ENCODE data around the gene OBP2A.
"Not testable (repeated sequence)": the region's sequence is repeated elsewhere in the genome, so short reads cannot be mapped to it uniquely, and the experiment has no call there.

The OBP2A gene, protein sequence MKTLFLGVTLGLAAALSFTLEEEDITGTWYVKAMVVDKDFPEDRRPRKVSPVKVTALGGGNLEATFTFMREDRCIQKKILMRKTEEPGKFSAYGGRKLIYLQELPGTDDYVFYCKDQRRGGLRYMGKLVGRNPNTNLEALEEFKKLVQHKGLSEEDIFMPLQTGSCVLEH

DNA sequence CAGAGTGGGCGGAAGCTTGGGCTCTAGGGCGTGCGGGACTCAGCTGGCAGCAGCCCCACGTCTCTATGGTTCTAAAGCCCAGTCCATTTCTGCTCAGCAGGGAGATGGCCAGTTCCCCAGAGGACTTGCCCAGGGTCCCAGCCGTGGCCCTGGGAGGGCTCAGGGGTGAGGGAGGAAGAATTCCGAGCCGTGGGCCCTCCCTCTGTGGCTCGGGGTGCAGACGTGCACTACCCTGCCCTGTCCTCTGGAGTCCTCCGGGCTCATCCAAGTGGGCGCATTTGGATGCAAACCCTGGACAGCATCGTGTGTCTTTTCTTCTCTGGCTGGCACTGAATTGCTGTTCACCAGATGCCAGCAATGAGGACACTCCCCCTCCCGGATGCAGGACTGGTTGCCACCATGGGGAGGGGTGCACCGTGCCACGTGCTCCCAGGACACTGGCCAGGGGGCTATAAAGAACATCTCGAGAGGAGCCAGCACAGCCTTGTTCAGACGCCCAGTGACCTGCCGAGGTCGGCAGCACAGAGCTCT lies at the start of gene OBP2A:
TSS of gene OBP2A (plus strand) at position 481 of the 531 bp plus-strand sequence. CDS start 55 bp downstream, outside the sequence.
- FAIRE-seq: peak; percentile 91
- DNase-seq (ENCODE audit: insufficient read length, low spot score): not testable (repeated sequence)

DNA sequence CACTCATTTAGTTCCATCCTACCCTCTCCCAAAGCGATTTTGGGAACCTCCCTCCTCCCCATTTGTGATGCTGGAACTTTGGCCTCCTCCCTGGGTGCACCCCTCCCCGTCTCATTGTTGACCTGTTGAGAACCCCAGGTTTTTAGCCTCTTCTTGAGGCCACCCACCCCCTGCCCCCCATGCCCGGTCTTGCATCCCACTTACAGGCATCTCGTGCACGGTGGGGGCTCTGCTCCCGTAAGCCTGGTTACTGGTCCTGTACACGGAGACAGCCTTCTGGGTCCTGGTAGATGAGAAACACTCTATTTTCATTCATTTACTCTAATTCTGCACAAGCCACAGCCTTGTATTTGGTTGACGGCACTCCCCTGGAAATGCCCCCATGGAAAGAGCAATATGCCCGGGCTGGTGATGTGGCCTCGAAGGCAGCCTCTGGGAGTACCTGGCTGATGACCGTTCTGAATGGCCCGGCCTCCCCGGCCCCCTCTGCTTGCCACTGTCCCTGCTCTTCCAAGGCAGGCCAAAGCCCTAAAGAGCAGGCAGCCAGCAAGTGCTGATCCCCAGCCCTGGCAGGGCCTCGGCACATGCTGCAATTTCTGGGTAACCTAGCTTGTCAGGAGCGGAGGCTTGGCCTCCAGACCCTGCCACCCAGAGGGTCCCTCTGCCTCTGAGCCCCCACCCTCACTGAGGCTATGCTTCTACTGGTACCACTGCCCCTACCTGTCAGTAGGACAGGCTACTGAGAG lies 47.4 kb upstream of the OBP2A start:
- DNase-seq (ENCODE audit: insufficient read length, low spot score) (no peak), FAIRE-seq (no peak)

DNA sequence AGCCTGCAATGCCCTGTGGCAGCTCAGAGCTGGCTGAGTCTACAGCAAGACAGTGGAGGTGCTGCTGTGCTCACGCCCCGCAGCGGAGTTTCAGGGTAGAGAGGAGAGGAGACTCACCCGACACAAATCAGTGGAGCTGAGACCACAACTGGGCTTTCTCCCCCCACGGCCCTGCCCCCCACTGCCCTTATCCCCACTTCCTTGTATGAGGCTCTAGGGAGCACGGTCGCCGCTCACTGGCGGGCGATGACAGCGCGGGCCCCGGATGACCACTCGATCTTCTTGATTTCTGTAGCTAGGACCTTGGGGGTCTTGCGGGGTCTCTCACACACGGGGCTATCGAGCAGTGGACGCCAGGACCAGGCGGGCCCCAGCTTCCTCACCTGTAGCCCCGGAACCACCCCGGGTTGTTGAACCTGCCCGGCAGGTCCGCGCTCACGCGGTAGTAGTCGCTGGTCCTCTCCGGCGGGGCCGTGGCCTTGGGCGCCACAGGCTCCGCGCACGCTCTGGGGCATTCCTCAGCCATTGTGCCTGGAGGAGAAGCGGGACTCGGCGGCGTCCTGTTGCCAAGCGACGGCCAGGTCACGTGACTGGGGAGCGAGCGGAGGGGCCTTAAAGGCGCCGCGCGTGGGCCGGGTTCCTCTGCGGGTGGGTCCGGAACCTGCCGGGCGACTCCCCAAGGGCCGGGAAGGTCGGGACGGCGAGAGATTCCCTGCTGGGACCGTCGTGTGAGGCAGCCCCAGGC lies 46.4 kb upstream of the OBP2A start:
- DNase-seq (ENCODE audit: insufficient read length, low spot score) (peak; percentile 82), FAIRE-seq (no peak)

DNA sequence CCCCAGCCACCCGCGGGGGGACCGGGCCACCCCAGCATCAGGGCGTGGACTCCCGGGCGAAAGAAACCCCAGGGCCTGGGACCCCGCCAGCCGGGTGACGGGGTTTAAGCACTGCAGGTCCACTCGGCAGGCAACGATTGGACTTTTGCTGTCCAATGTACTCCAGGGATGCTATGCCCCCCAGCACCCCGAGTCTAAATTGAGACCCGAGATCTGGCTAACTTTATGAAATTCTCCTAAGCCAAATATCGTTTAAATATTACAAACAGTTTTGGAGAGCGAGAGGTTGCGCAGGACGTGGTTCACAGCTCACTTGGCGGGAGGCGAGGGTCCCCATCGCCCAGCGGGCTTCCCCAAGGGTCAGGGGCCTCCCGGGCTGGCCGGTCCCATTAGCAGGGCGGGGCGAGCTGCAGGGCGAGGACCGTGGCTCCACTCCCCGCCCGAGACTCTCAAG lies 45.8 kb upstream of the OBP2A start:
- FAIRE-seq (no peak), DNase-seq (ENCODE audit: insufficient read length, low spot score) (no peak)

DNA sequence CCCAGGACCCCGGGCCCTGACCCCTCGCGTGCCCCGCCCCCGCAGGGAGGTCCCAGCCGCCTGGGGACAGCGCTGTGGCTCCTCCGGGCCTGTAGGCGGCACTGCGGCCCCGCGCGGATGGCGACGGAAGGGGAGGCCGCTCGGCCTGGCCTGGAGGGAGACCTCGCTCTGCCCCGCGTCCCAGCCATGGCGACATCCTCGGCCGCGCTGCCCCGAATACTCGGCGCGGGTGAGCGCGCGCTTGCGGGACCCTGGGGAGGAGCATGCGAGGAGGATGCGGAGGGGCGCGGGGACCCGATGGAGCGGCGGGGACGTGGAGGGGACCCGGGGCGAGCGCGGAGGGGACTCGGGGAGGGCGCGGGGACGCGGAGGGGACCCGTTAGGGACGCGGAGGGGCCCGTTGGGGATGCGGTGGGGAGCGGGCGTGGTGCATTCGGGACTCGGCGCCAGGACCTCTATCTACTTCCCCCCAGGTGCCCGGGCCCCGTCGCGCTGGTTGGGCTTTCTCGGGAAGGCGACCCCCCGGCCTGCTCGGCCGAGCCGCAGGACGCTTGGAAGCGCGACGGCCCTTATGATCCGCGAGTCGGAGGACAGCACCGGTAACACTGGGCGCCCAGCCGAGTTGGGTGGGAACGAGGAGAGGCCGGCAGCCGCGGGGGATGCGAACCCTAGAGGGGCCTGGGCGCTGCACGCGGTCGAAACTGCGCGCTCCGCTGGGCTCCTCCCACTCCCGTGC lies 45.2 kb upstream of the OBP2A start, which contains the start of gene MRPS2:
TSS of gene MRPS2 (plus strand) at position 158 of the 736 bp plus-strand sequence. CDS start at position 187, 29 bp downstream.
- DNase-seq (ENCODE audit: insufficient read length, low spot score) (peak; percentile 79), FAIRE-seq (peak; percentile 80)

DNA sequence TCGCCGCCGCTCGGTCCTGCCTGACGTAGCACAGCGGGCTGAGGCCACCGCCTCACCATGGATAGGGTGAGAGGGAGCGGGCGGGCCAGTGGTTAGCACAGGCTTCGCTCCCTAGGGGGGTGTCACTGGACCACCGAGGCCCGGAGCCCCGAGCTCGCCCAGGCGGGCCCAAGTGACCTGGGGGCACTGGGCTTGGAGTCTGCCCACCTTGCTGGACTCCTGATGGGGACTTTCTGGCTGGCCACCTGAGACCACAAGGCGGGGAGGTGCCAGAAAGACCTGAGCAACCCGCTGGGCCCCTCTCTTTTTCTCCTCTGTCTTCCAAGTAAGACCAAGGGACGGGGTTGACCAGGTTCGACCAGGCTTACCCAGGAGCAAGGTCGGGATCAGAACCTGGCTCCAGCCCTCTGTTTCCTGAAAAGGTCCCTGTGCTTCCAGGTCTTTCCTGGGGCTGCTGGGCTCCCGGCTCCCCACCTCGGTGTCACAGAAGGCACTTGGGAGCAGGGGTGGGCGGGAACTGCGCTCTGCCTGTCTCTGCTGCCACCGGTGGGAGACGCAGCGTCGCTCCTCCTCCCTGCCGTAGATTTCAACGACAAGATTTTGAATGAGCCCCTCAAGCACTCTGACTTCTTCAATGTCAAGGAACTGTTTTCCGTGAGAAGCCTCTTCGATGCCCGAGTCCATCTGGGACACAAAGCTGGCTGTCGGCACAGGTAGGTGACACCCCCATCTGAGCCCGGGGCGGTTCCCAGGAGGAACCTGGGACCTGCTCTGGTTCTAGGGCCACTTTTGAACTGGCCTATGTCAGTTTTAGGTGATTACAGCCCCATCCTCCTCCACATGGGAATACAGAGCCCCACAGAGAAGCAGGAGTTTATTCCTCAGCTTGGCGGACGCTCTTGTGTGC lies 44.4 kb upstream of the OBP2A start:
- DNase-seq (ENCODE audit: insufficient read length, low spot score): peak; percentile 44
- FAIRE-seq: no peak

DNA sequence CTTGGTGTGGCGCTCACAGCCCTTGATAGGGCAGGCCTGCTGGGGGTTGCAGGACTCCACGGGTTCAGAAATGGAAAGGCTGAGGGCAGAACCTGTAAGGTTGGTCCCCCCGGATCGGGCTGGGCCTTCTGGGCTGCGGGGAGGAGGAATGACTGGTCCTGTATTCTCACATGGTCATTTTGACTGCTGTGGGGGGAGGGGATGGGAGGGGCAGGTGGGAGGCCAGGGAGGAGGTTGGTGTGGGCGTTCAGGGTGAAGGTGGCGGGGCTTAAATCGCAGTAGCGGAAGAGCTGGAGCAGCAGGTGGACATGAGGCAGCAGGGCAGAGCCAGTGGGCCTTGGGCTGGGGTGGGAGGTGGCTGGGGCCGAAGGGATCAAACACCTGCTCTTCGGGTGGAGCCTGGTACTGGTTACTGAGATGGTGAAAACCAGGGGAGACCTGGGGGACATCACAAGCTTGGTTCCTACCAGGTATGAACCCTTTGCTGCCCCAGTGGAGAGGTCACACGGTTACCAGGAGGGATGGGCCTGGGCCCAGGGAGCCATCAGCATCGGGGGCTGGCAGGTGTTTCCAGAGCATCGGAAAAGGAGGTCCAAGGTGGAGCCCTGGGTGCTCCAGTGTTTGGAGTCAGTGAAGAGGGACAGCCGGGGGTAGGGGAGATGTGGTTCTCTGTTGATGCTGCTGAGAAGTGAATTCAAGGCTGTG lies 43.6 kb upstream of the OBP2A start:
- DNase-seq (ENCODE audit: insufficient read length, low spot score) (no peak), FAIRE-seq (no peak)

DNA sequence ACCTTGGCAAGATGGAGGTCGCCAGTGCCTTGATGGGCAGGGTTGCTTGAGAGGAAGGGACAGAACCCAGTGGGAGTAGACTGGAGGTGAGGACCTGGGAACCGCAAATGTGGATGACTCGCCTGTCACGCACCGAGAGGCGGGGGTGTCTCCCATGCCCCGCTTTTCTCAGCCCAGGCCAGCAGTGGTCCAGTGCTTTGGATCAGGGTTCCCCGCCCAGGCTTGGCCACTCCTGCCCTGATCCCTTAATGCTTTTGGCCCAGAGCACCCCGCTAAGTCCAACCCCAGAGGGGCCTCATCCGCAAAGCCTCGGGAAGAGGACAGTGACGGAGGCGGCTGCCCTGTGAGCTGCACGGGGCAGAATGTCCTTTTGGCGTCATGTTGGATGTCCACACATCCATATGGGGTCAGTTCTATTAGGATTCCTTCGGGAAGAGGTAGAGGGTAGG lies 43.0 kb upstream of the OBP2A start:
- FAIRE-seq (no peak), DNase-seq (ENCODE audit: insufficient read length, low spot score) (no peak)

DNA sequence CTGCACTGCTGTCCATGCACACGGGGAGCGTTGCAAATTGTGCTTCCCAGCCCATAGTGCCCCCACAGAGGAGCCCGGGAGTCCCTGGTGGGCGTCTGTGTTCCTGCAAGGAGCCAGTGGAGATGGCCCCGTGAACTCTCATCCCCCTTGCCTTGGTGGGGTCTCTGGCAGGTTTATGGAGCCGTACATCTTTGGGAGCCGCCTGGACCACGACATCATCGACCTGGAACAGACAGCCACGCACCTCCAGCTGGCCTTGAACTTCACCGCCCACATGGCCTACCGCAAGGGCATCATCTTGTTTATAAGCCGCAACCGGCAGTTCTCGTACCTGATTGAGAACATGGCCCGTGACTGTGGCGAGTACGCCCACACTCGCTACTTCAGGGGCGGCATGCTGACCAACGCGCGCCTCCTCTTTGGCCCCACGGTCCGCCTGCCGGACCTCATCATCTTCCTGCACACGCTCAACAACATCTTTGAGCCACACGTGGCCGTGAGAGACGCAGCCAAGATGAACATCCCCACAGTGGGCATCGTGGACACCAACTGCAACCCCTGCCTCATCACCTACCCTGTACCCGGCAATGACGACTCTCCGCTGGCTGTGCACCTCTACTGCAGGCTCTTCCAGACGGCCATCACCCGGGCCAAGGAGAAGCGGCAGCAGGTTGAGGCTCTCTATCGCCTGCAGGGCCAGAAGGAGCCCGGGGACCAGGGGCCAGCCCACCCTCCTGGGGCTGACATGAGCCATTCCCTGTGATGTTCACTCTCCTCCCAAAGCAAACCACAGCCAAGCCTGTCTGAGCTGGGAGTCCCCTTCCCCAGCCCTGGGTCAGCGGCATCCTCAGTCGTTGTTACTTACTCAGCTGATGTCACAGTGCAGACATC lies 42.3 kb upstream of the OBP2A start:
- no peak for FAIRE-seq
- DNase-seq (ENCODE audit: insufficient read length, low spot score): no peak

DNA sequence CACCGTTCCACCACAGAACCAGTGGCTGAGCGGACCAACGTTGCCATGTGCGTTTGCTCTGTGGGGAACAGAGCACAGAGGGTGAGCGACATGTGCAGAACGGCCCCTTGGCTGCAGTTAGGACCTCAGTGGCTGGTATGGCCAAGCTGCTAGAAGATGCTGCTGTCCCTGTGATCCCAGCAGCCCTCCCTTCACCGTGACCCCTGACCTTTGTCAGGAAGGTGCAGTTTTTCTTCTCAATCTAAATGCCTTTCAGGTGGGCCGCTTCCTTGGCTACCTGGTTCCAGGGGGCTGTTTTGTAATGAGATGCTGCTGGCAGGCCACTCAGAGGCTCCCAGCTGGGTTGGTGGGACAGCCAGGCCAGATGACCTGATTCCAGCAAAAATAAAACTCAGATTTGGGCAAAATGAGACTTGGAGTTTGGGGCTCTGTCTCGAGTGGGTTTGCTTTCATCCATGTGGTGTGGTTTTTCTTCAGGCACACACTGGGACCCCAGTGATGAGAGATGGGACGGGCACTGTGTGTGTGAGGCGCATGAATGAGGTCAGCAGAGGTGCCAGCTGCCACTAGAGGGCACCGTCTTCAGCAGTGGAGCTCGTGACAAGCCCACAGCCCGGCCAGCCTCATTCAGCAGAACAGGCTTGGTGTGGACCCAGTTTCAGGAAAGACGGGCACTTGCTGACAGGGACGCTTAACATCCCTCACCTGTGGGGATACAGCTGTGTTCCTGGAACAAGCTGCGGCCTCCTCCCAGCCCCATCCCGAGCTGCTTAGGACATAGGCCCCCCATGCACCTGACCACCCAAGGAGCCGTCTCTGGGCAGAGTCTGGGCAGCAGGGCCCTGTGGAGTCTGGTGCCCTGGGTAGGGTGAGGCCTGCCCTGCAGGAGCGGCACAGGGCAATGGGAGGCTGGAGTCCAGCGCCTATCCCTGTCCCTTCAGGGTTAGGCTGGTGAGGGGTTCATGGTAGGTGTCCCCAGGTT lies 41.4 kb upstream of the OBP2A start:
- FAIRE-seq: peak; percentile 40
- DNase-seq (ENCODE audit: insufficient read length, low spot score): peak; percentile 60

DNA sequence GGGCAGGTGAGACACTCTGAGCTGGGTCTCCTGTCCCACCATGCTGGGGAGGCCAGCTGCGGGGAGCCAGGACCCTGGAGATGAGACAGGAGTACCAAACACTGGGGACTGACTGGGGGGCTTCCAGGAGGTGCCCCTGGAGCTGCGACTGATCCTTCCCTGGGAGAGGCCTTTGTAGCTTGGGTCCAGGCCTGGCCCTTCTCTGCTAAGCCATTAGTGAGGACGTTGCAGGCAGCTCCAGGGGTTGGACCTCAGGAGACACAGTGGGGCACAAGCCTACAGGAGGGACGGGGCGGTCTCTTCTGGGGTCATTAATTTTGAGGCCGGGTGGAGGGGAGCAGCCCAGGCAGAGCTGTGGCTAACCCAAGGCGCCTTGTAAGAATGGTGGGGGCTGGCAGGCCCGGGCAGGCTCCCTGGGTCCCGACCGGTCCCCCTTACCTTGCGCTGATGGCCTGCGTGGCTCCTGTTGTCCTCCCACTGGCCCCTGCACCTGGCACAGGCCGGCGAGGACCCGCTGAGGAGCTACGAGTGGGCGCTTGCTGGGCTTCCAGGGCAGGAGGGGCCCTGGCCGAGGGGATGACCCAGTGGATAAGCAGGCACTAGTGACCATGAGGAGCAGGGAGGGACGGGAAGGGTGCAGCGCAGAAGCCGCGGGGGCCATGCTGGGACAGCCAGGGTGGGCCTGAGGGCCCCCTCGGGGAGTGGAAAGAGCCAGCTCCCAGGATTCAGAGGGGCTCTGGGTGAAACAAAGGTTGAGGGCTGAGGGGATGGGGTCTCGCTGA lies 40.3 kb upstream of the OBP2A start:
- DNase-seq (ENCODE audit: insufficient read length, low spot score): no peak
- FAIRE-seq: no peak

DNA sequence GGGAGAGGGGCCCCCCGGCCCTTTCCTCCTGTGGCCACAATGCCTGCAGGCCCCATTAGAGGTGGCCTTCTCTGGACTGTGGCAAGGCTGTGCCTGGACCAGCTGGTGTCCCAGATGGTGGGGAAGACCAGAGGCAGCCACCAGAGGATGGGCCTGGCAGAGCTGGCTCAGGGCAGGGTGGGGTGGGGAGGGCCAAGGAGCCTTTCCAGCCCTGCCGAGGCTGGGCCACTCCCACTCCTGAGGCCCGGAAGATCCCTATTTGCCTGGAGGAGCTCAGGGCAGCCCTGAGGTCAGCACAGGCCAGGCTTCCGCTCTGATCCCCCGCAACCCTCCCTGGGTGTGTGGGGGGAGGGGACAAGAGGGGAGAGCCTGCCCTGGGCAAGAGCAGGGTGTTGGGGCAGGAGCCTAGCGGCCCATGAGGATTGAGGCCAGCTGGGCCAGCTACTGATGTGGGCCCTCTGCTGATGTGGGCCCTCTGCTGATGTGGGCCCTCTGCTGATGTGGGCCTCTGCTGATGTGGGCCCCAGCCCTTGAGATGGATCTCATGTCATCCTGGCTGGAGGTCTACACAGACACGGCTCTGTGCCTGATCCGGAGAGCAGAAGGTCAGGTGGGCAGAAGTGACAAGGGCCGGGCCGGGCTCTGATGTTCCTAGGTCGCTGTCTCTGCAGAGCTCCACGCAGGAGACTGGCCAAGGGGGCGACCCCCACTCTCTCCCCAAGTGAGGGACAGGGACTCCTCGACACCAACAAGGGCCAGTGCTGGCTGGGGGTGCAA lies 39.4 kb upstream of the OBP2A start:
- FAIRE-seq (no peak), DNase-seq (ENCODE audit: insufficient read length, low spot score) (no peak)

DNA sequence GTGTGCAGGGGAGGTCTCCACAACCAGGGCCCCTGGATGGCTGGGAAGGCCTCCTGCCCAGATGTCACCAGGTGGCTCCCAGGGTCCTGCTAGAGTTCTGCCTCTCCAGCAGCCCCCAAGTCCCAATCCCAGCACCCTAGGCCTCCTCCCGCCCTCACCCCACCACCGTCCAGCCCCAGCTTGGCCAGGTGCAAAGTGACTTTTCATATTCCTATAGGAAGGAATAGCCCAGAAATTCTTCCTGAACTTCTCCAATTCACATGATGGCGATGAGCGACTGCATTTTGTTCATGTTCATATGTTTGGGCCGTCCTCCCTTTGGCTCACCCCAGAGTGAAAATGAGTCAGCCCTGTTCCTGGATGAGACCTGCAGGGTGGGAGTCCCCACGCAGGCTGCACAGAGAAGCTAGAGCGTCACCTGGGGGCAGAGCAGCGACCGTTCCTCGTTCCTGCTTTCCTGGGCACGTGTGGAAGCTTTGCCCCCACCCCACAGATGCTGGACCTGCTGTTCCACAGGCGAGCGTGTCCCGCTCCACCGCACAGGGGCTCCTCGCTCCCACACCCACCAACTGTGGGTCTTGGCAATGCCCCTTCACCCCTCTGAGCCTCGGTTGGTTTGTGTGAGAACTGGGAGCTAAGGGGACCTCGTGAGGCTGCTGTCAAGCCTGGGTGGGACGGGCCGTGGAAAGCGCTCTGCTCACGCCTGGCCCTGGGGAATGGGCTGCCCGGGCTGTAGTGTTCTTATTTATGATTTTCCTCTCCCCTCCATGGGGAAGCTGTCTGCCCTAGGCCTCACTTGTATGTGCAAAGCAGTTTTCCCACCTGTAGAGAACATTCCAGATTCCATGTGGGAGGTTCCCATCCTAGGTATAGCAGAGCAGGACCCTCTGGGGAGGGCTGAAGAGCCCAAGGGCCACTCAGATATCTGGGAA lies 38.6 kb upstream of the OBP2A start:
- FAIRE-seq (no peak), DNase-seq (ENCODE audit: insufficient read length, low spot score) (no peak)

DNA sequence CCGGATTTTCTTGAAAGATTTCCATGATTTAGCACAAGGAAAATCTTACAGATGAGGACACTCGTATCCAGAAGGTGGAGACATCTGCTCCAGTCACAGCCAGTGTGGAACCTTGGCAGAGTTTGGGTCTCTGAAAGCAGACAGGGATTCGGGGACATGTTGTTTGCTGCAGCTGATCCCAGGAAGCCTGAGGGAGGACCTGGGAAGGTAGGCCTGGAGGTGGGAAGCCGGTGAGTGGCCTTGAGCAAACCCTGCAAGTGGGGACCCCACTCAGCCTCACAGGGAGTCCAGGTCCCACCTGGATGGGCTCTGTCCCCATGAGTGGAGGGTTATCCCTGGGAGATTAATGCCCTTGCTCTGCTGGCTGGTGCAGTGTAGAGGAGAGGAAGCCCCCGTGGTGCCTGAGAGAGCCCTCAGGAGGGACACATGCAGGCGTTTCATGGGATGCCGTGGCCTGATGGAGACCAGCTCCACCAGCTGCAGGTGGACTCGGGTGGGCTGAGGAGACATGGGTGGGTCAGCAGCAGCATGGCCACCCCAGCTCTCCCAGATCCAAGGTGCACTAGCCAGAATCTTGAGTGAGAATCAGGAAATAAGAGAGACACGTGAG lies 37.6 kb upstream of the OBP2A start:
- no peak for FAIRE-seq
- no peak for DNase-seq (ENCODE audit: insufficient read length, low spot score)
